ENCODE measurements around the gene BICC1. TPM values are rescaled to one million over a fixed set of nuclear protein-coding genes. Genes with fewer than 3 reads are reported as not detected.

Gene BICC1, protein sequence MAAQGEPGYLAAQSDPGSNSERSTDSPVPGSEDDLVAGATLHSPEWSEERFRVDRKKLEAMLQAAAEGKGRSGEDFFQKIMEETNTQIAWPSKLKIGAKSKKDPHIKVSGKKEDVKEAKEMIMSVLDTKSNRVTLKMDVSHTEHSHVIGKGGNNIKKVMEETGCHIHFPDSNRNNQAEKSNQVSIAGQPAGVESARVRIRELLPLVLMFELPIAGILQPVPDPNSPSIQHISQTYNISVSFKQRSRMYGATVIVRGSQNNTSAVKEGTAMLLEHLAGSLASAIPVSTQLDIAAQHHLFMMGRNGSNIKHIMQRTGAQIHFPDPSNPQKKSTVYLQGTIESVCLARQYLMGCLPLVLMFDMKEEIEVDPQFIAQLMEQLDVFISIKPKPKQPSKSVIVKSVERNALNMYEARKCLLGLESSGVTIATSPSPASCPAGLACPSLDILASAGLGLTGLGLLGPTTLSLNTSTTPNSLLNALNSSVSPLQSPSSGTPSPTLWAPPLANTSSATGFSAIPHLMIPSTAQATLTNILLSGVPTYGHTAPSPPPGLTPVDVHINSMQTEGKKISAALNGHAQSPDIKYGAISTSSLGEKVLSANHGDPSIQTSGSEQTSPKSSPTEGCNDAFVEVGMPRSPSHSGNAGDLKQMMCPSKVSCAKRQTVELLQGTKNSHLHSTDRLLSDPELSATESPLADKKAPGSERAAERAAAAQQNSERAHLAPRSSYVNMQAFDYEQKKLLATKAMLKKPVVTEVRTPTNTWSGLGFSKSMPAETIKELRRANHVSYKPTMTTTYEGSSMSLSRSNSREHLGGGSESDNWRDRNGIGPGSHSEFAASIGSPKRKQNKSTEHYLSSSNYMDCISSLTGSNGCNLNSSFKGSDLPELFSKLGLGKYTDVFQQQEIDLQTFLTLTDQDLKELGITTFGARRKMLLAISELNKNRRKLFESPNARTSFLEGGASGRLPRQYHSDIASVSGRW
- total RNA-seq = 30.3 TPM

DNA sequence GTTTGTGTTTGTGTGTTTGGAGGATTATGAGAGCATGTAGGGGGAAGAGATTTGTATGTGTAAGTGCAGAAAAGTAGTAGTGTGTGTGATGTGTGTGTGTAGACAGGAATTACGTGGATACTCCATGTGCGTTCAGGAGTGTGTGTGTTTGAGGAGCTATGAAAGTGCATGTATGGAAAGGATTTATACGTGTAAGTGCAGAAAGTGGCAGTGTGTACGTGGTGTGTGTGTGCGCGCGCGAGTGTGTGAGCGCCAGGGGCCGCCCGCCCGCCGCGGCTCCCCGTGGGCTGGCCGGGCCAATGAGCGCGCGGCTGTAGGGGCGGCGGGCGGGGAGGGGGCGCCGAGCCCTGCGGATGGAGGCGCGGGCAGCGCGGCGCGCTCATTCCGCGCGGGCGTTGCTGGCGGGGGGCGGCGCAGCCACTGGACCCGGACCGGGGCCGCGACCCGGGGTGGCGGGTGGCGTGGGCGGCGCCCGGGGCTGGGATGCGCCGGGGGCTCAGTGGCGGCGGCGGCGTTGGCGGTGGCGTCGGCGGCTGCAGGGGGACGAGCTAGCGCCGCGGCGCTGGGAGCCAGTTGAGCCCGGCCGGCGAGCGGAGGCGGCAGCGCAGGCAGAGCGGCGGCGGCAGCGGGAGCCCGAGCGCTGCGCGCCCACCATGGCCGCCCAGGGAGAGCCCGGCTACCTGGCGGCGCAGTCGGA, at the start of gene BICC1:
Gene BICC1 (plus strand): TSS at position 382 of the 697 bp plus-strand sequence. CDS start 272 bp downstream, at position 654.
- DNase-seq = peak; percentile 80

DNA sequence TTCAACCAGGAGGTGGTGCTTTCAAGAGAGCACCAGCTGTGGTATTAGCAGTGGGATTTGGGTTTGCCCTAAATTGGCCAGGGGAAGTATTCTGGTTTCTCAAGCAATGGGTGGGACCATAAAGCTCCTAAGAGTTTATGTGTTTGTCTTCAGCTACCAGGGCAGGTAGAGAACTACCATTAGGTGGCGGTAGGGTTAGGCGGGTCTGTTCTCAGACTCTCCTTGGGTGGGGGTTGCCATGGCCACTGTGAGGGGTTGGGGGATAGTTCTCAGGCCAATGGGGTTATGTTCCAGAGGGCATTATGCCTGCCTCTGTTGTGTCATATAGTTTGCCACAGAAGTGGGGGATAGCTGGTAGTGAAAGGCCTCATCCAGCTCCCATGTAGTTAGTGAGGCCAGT, 47.7 kb upstream of the BICC1 start:
- no peak for DNase-seq

DNA sequence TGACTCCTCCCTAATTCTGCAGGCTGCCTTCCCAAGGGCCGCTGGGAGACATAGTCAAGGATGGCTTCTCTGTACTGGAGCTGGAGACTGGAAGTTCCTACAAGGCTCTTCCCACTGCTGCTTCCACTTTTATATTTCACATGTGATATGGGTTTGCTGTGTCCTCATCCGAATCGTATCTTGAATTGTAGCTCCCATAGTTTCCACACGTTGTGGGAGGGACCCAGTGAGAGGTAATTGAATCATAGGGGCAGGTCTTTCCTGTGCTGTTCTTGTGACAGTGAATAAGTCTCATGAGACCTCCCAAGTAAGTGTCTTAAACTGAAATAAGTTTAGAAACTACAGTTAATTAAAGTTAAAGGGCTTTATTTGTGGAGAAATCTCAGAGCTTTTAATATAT, 47.0 kb upstream of the BICC1 start:
- no peak for DNase-seq

DNA sequence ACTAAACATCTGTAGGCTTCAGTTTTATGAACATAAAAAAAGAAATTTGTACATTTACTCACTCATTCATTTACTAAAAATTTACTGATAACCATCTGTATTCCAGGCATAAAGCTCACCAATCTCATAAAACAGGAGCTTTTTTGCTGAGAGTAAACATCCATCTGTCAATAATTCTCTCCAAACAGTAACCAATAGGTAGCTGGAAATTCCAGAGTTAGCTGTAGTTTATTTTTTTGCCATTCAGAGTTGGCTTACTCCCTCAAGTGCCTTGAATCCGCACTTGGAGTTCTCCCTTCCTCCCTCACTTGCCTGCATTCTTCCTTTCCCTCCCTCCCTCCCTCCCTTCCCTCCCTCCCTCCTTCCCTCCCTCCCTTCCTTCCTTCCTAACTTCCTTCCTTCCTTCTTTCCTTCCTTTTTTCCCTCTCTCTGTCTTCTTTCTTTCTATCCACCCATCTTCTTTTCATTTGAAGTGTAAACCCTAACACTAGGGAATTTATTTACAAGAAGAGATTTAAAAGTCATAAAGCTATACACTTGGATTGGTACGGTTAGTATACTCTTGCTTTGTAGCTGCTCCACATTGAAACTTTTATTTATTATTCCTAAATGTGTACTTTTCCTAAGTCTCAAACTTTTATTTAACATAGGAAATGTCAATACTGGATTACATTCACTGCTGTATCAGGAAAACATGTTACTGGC, 44.6 kb upstream of the BICC1 start:
- no peak for DNase-seq

DNA sequence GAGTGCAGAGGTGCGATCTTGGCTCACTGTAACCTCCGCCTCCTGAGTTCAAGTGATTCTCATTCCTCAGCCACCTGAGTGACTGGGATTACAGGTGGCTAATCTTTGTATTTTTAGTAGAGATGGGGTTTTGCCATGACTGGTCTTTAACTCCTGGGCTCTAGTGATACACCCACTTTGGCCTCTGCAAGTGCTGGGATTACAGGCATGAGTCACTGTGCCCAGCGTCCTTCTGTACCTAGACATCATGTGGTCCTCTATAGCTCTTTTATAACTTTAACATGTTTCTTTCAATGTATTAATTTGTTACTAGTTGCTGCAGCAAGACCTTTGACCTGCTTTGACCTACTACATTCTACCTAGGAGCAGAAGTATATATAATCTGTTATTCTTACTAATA, 38.7 kb upstream of the BICC1 start:
- DNase-seq = no peak

DNA sequence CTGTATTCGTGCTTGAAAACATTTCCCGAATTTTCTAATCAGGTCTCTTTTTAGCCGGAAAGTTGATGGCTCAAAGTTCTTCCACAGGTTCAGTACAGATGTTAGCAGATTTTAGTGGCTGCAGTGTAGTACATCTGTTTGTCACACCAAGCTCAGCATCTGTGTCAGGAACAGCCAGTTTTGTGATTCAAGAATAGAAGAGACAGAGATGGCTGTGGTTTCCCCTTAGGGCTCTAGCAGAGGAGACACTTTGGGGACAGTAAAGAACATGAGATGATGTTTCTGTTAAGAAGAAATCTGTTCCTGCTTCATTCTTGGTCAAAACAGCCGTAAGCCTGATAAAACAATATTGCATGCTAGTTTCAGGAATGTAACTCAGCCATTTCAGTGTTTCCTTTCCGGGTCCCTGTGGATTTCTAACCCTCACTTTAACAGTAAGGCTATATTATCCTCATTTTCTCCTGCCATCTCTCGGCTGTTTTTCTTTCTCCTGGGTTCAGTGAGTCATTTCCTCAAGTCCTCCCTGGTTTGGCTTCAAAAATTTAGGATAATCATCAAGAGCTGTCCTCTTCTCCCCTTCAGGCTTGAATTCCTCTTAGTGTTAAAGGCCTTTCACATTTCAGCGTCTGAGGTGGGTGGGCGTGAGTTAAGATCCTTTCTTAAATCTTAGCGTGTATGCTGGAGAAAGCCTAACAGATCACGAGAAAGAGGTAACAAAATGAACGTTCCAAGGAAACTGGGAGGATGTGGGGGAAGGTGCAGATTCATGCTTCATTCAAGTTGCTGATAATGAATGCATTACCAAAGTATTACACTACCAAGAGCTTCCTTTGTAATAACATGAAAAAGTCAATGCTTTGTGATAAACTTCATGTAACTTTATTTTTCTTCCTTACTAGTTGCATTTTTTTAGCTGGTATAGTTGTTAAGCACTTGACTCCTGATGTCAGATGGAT, 37.1 kb upstream of the BICC1 start:
- DNase-seq = peak; percentile 78

DNA sequence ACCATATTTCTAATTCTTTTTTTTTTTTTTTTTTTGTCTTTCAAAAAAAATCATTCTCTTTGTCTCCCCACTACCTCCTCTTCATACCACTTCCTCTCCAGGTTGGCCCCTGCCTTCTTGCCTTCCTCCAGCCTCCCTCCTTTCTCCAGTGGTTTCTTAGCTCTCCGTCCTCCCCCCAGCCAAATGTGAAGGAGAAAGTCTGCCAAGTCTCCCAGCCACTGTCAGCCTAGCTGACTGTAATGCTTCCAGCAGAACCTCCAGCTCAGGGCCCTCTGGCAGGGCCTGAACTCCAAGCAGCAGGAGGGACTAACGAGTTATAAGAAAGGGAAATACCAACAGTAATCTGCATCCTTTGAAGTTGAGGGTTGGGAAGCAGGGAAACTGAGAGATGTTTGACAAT, 35.5 kb upstream of the BICC1 start:
- no peak for DNase-seq

DNA sequence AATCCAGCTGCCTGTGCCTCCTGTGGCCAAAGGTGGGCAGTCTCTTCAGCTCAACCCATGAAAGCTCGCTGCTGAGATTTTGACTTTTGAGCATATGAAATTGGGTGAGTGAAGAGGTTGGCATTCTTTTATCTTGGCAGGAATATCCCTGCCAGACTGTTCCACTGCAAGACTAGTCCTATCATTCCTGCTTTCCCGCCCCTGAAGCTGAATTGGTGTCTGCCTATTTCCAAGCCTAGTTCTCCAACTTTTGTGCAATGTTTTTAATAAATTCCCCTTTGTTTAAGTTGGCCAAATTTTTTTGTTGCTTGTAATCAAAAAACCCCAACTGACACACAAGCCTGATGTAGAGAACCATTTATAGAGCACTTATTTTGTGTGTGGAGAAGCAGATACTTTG, 34.8 kb upstream of the BICC1 start:
- no peak for DNase-seq

DNA sequence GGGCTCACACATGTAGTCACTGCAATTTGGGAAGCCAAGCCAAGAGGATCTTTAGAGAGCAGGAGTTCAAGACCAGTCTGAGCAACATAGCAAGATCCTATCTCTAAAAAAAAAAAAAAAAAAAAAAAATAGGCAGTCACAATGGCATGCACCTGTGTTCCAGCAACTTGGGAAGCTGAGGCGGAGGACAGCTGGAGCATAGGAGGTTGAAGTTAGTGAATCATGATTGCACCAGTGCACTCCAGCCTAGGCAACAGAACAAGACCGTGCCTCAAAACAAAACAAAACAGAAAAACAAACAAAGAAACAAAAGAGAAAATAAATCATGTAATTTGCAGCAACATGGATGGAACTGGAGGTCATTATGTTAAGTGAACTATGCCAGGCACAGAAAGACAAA, 33.6 kb upstream of the BICC1 start:
- no peak for DNase-seq

DNA sequence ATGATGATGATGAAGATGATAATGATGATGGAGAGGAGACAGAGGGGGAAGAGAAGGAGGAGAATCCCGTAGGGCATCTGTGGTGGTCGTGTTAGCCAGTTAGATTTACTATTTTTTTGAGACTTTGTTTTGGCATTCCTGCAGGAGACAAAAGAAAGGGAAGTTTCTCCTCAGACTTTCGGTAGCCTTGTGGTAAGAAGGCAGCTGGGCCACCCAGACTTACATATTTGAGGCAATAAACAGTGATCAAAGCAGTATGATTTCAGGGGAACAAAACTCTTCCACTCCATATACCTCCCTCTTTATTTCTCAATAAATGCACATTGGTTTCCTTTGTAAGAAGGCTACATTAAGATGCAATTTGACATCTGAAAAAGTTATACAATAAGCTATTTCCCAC, 32.4 kb upstream of the BICC1 start:
- no peak for DNase-seq

DNA sequence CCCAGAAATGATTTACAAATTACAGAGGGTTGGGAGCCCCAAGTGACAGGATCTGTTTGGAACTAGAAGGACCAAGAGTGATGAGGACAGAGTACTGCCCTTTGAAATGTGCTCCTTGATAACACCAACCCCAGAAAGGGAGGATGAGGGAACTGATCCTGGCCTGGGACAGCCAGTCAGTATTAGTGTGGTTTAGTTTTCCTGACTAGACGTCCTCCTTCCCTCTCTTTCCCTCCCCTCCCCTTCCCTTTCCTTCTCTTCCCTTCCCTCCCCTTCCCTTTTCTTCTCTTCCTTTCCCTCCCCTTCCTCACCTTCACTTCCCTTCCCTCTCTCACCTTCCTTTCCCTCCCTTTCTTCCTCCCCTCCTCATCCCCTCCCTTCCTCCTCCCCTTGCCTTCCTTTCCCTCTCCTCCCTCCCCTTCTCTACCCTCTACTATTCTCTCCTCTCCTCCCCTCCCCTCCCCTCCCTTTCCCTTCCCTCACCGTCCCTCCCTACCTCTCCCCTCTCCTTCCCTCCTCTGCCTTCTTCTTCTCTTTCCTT, 31.0 kb upstream of the BICC1 start:
- DNase-seq = no peak

DNA sequence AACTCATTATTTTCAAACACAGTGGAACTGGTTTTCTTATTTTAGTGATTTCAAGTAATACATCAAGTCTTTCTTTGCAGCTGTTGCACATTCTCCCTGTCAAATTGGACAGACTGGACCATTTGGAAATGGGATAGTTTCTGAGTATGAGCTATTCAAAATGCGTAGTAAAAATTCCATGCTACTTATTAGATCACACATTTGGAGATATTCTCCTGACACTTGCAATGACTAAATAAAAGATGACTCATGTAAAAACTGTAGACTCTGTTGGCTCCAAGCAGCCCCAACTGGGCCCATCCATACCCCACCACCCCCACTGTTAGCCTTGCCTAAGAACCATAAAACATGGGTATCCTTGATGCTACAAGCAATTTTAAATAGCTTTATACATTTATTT, 25.9 kb upstream of the BICC1 start:
- no peak for DNase-seq

DNA sequence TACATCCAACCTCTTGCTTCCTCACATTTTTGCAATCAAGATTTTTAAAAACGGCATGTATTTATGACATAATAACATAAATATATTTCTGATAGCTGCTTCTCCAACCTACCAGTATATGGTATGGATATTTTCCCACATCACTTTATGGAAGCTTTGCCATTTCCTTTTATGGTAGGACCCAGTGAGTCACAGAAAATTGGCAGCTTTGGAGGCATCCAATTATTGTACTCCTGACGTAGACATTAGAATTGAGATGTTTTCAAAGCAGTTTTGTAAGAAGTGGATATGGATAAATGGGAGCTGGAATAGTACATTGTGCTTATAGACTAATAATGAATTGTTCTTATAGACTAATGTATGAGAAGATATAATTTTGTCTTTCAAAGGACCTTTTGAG, 23.8 kb upstream of the BICC1 start:
- no peak for DNase-seq

DNA sequence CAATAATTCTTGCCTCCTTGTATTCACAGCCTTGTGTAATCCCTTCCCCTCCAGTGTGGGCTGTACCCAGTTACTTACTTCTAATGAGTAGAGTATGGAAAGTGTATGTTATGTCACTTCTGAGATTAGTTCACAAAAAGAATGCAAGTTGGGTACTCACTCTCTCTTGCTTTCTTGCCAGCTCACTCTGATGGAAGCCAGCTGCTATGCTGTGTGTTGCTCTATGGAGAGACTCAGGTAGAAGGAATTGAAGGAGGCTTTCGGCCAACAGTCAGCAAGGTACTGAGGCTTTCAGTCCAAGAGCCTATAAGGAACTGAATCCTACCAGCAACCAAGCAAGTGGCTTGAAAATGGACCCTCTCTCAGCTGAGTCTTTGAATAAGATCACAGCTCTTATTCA, 9.7 kb upstream of the BICC1 start:
- no peak for DNase-seq

DNA sequence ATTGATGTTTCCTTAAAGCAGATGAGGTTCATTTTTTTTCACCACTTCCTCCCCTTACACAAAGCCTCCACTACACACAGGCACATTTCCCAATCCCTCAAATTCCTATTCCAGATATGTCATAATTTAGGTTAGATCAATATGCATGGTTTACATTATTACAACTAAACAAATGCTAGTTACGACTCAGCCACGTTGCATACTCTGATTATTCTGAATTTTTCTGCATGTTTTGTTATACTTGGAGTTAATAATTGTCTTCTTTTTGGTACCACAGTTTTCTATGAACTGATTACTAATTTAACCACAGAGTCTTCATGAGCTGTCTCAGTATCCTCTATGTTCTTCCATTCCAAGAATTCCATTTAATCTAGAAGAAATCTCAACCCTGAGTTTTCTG, 4.4 kb upstream of the BICC1 start:
- DNase-seq = peak; percentile 9

DNA sequence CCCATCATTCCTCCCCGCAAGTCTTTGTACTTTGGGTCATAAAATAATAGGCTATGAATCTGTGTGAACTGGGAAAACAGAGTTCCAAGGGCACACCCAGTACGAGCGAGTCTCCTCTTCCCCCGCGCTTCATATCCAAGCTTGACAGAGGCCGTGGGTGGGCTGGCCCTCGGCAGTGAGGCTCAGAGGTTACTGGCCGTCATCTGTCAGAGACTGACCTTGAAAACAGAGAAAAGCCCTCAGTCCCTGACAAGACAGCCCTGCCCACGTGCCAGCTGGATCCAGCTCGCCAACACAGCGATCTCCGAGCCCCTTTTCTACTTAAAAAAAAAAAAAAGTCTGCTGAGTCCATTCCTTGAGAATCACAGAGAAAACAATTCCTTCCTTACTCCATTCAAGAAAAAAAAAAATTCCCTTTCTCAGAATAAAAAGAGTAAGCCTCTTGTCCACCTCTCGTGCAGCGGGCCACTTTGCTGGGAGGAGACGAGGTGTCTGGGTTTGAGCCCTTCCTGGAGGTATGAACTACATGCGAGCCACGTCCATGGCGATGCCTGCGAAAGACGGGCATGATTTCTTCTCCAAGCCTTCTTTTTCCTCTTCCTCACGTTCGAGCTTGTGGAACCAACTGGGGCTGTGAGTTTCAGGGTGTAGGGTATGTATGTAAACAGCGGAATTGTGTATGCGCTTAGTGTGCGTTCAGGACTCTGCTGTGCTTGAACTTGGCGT, 744 bp upstream of the BICC1 start:
- DNase-seq = no peak

DNA sequence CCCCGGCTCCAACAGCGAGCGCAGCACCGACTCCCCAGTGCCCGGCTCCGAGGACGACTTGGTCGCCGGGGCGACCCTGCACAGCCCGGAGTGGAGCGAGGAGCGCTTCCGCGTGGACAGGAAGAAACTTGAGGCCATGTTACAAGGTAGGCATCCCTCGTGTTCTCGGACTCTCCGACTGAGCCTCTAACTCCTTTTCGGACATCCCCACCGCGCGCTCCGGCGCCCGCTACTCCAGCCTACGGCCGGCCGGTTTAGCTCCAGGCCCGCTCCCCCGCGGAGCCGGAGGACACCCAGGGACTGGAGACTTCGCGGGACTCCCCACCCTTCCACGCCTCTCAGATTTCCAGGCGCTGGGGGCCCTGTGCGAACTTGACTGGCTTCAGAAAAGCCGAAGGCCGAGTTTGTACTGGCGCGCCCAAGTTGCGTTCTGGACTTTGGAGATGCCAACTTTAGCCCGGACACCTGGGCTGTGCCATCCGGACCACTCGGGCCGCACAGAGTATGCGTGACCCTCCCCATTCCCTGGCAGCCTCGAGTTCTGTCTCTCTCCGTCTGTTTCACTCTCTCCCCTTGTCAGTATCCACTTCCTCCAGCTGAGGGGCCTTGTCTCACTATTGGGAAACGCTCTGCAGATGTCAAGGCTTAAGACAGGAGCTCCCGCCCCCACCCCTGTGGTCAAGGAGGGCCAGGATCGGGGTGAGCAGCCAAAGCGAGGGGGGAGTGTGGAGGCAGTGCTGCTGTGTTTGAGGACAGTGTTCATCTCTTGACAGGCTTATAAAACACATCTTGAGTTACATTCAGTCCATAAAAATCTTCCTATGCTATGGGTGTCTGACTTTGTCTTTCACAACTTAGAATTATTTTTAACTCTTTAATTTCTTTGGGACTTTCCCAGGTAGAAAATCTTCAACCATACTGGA, 777 bp downstream of the BICC1 start:
- DNase-seq = peak; percentile 89

DNA sequence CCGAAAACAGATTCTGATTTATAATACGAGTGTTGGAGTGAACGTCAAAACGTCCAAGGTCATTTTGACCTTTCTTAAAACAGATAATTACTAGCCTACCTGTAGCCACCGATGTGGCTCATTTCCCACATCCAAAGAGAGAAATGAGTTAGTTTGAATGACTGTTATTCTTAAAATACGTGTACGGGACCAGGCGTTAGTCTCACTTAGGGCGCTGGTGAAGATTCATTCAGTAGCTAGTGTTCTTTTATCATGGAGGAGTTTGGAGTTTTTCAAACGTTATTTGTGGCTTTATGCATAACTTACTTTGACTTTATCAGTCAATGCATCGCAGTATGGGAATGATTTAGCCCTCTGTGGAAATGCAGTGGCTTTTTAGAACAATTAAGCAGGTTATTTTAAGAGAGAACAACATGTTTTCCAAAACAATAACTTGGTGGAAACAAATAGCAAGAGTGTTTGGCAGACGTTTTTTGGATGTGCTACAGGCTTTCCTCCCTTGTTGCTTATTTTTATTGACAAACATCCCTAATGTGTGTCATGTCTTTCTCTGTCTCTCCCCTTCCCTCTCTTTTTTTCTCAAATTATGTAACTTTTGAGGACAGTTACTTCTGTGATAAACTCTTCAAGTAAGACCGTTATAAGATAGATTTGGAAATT, 1.6 kb downstream of the BICC1 start:
- peak; percentile 47 for DNase-seq
